ENCODE results near the gene DUSP1. TPM values are rescaled to one million over a fixed set of nuclear protein-coding genes. Genes with fewer than 3 reads are reported as not detected.
A peak's percentile ranks its signal among the peaks of the same experiment; 100 is the strongest.

DUSP1 gene
- total RNA-seq, 2 experiments from 2014 or later = 761 to 768 TPM

GRCh38 chr5:172818081-172818480 lies 47.1 kb upstream of the DUSP1 start:
- POLR2A ChIA-PET = no interaction called here

DNA sequence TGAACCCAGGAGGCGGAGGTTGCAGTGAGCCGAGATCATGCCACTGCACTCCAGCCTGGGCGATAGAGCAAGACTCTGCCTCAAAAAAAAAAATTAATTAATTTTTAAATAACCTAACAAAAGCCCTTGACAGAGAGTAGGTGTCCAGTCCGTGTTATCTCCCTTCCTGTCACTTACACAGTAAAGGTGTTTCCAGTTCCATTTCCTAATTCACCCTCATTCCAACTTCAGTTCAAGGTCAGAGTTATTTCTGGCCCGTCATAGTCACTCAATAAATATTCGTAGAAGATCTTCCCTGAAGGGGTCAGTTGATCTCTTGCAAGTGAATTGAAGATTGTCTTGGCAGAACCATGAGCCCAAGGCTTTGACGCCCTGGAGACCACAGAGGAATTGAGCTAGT lies 46.7 kb upstream of the DUSP1 start:
- H3K9me3 Mint-ChIP-seq = no peaks in the 10 kb centered on the region

More at GRCh38 chr5:172818081-172818480, 47.1 kb upstream of the DUSP1 start:
- H3K27me3 ChIP-seq (ENCODE audit: control insufficient read depth in 1 of 2, insufficient read depth in 2 of 2, low read length in 2 of 2) = no peaks in the 10 kb centered on the region
- Mint-ChIP-seq H3K27me3 (no peaks in the 10 kb centered on the region), H3K4me1 (ENCODE audit: low read depth) (no peaks in the 10 kb centered on the region), H3K36me3 (ENCODE audit: low read depth) (no peaks in the 10 kb centered on the region), H3K4me3 (no peak overlapping the region), H3K9me3 (no peaks in the 10 kb centered on the region), H3K27ac (no peak overlapping the region)
- no peak overlapping the region for H3K27ac ChIP-seq (ENCODE audit: low read depth in 1 of 2, low read length in 2 of 2)
- ATAC-seq (ENCODE audit: poor library complexity) (no peak), DNase-seq (no peak)
- intact Hi-C loops (cut with DNase I, micrococcal nuclease) = no loop called here
- no peaks in the 10 kb centered on the region for H3K9me3 ChIP-seq (ENCODE audit: control insufficient read depth in 1 of 2, insufficient read depth in 1 of 2, low read length in 2 of 2)
- no peaks in the 10 kb centered on the region for H3K36me3 ChIP-seq (ENCODE audit: insufficient read depth, low read length)
- TF ChIP-seq, protein P1, sequence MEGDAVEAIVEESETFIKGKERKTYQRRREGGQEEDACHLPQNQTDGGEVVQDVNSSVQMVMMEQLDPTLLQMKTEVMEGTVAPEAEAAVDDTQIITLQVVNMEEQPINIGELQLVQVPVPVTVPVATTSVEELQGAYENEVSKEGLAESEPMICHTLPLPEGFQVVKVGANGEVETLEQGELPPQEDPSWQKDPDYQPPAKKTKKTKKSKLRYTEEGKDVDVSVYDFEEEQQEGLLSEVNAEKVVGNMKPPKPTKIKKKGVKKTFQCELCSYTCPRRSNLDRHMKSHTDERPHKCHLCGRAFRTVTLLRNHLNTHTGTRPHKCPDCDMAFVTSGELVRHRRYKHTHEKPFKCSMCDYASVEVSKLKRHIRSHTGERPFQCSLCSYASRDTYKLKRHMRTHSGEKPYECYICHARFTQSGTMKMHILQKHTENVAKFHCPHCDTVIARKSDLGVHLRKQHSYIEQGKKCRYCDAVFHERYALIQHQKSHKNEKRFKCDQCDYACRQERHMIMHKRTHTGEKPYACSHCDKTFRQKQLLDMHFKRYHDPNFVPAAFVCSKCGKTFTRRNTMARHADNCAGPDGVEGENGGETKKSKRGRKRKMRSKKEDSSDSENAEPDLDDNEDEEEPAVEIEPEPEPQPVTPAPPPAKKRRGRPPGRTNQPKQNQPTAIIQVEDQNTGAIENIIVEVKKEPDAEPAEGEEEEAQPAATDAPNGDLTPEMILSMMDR (IDR thresholded peaks at IDR 0.05) = no peak
- H3K4me3 ChIP-seq (ENCODE audit: low read length) = no peak overlapping the region
- no peaks in the 10 kb centered on the region for H3K4me1 ChIP-seq (ENCODE audit: insufficient read depth, low read length)
- CTCF ChIA-PET = no interaction called here

DNA sequence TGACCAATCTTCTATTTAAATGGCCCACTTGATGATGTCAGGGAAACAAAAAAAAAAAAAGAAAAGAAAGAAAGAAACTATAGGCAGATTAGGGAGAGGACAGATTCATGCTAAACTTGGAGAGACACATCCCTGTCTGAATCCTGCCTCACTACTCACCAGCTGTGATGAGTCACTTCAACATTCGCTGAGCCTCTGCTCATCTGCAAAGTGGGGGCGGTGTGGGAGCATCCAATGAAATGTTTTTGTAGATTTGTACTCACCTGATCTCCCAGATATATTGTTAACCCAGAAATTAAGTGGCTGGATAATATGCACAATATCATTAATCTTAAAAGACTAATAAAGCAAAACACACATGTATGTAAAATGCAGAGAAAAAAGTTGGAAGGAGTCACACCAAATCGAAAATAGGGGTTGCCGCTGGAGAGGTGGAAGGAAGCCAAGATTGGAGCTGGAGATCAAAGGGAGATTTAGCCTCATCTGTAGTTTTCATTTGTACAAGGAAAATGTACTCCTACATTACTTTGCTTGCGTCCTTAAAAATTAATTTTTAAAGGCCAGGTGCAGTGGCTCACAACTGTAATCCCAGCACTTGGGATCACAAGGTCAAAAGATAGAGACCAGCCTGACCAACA lies 46.0 kb upstream of the DUSP1 start:
- CTCF ChIA-PET = no interaction called here
- H3K27ac Mint-ChIP-seq = no peak overlapping the region
- no peak for ATAC-seq (ENCODE audit: poor library complexity)

More for the DNA sequence above, 46.7 kb upstream of the DUSP1 start:
- Histone ChIP-seq H3K4me3 (ENCODE audit: low read length) (no peak overlapping the region), H3K27me3 (ENCODE audit: control insufficient read depth in 1 of 2, insufficient read depth in 2 of 2, low read length in 2 of 2) (no peaks in the 10 kb centered on the region), H3K36me3 (ENCODE audit: insufficient read depth, low read length) (no peaks in the 10 kb centered on the region), H3K4me1 (ENCODE audit: insufficient read depth, low read length) (no peaks in the 10 kb centered on the region), H3K9me3 (ENCODE audit: control insufficient read depth in 1 of 2, insufficient read depth in 1 of 2, low read length in 2 of 2) (no peaks in the 10 kb centered on the region), H3K27ac (ENCODE audit: low read depth in 1 of 2, low read length in 2 of 2) (no peak overlapping the region)
- intact Hi-C loops (cut with DNase I, micrococcal nuclease) = no loop called here
- no peak overlapping the region for H3K27ac Mint-ChIP-seq
- ChIA-PET CTCF (no interaction called here), POLR2A (no interaction called here)
- no peak for ATAC-seq (ENCODE audit: poor library complexity)
- no peaks in the 10 kb centered on the region for H3K27me3 Mint-ChIP-seq
- DNase-seq = no peak
- TF ChIP-seq, protein P1 (IDR thresholded peaks at IDR 0.05) = no peak
- no peaks in the 10 kb centered on the region for H3K4me1 Mint-ChIP-seq (ENCODE audit: low read depth)
- H3K36me3 Mint-ChIP-seq (ENCODE audit: low read depth) = no peaks in the 10 kb centered on the region
- H3K4me3 Mint-ChIP-seq = no peak overlapping the region

More for the DNA sequence above, 46.0 kb upstream of the DUSP1 start:
- H3K9me3 Mint-ChIP-seq = no peaks in the 10 kb centered on the region
- H3K4me3 Mint-ChIP-seq = no peak overlapping the region
- H3K27ac ChIP-seq (ENCODE audit: low read depth in 1 of 2, low read length in 2 of 2) = no peak overlapping the region
- no peaks in the 10 kb centered on the region for H3K36me3 ChIP-seq (ENCODE audit: insufficient read depth, low read length)
- H3K9me3 ChIP-seq (ENCODE audit: control insufficient read depth in 1 of 2, insufficient read depth in 1 of 2, low read length in 2 of 2) = no peaks in the 10 kb centered on the region
- POLR2A ChIA-PET = no interaction called here
- peak in 1 of 14 experiments; percentile 36 for DNase-seq
- H3K27me3 ChIP-seq (ENCODE audit: control insufficient read depth in 1 of 2, insufficient read depth in 2 of 2, low read length in 2 of 2) = no peaks in the 10 kb centered on the region
- intact Hi-C loops (cut with DNase I, micrococcal nuclease) = no loop called here
- no peak overlapping the region for H3K4me3 ChIP-seq (ENCODE audit: low read length)
- TF ChIP-seq, protein P1 (IDR thresholded peaks at IDR 0.05) = no peak
- H3K4me1 Mint-ChIP-seq (ENCODE audit: low read depth) = no peaks in the 10 kb centered on the region
- no peaks in the 10 kb centered on the region for H3K27me3 Mint-ChIP-seq
- H3K4me1 ChIP-seq (ENCODE audit: insufficient read depth, low read length) = no peaks in the 10 kb centered on the region
- no peaks in the 10 kb centered on the region for H3K36me3 Mint-ChIP-seq (ENCODE audit: low read depth)

All from CD4-positive, alpha-beta T cell (primary cell).